ENCODE results near the gene EXOC4. TPM values are rescaled to one million over a fixed set of nuclear protein-coding genes. Genes with fewer than 3 reads are reported as not detected.

The EXOC4 gene
- total RNA-seq, 1 donor from 2014 or later, result 30.8 TPM

GRCh38 chr7:133783276-133783675 lies 530.4 kb downstream of the EXOC4 start:
- intact Hi-C loops (cut with DNase I), result no loop called here
- no peak for DNase-seq (ENCODE audit: low spot score)

DNA sequence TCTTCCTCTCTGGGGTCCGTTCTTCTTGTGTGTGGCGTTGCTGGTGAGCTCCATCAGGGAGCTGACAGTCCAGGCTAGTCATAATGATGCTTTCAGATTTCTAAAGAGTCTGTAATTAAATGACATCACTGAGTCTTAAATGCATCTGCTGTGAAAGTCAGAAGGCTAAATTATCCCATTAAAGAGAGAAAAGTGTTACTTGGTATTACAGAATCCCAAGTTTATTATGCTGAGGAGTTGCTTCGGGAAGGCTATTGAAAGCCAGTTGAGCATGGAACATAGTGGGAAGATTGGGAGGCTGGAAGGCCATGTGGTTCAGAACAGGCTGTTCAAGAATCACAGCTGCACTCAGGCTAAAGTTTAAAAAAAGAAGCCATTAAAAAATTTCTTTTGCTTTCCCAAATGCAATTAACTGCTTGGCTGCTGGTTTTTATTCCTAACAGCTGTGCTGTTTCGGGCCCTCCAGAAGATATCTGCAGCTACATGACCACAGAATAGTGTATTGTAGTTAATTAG lies 531.7 kb downstream of the EXOC4 start:
- no peak for DNase-seq (ENCODE audit: low spot score)
- intact Hi-C loops (cut with DNase I), result no loop called here

DNA sequence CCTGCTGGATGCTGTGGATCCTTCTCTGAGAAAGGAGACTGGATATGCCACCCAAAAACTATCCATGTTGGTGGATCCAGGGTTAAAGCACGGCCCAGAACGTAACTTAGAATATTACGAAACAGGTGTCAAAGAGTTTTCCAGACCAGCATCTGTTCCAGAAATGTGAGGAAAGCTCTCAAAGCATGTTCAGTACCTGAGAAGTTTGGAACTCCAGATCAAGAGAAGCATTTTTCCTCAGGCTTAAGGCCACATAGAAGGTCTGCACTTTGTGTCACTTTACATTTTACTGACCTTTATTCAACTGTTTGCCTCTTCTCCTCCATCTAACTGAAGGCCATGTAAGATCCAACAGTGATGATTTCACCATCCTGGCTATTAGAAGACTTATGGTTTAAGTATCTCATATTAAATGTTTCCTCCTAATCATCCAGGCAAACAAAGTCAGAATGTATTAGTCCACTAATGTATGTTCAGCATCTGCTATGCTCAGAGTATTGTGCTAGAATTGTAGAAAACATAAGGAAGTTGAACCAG lies 533.6 kb downstream of the EXOC4 start:
- intact Hi-C loops (cut with DNase I), result no loop called here
- no peak for DNase-seq (ENCODE audit: low spot score)

- no peak for DNase-seq (ENCODE audit: low spot score)
- intact Hi-C loops (cut with DNase I), result no loop called here
Measured at GRCh38 chr7:133789974-133790373, 537.1 kb downstream of the EXOC4 start.

DNA sequence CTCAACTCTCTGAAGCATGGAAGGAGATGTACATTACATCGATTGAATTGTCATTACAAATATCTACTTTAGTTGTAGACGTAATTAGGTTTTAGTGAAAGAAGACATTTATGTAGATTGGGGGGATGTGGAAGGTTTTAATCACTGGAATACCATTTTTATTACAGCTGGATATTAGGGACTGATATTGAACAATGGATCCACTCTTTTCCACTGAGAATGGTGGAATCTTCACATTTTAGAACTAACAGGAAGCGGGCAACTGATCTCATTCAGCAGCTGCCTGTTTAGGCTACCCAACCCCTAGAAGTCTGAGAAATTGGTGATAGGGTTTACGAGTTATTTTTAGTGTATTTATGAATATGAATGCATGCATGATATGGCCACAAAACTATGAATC lies 538.0 kb downstream of the EXOC4 start:
- intact Hi-C loops (cut with DNase I), result no loop called here
- DNase-seq (ENCODE audit: low spot score), result no peak

- intact Hi-C loops (cut with DNase I), result no loop called here
- no peak for DNase-seq (ENCODE audit: low spot score)
Measured at GRCh38 chr7:133794479-133794878, 541.6 kb downstream of the EXOC4 start.

DNA sequence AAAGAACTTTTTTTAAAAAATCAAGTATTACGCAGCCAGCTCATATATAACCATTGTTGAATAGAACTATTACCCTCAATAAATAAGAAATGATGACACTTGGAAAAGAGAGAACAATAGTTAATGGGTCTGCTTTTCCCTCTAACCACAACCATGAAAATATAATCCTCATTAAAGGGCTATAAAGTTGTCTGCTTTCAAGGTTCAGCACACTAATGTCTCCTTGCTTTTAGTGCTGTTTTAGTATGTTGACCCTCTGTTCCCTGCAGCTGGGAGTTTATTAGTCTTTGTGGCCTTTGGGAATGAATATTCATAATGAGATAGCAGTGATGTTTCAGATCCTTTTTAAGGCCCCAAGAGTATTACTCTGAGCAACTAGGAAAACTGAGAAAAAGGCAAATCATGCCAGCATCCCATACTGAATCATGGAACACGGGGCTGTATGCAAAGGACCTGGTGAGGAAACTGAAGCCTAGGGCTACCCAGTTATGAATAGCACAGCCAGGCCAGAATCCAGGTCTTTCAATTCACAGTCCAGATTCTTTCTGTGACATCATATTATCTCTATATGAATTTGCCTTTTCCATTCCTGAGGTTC lies 542.3 kb downstream of the EXOC4 start:
- DNase-seq (ENCODE audit: low spot score), result no peak
- intact Hi-C loops (cut with DNase I), result no loop called here

DNA sequence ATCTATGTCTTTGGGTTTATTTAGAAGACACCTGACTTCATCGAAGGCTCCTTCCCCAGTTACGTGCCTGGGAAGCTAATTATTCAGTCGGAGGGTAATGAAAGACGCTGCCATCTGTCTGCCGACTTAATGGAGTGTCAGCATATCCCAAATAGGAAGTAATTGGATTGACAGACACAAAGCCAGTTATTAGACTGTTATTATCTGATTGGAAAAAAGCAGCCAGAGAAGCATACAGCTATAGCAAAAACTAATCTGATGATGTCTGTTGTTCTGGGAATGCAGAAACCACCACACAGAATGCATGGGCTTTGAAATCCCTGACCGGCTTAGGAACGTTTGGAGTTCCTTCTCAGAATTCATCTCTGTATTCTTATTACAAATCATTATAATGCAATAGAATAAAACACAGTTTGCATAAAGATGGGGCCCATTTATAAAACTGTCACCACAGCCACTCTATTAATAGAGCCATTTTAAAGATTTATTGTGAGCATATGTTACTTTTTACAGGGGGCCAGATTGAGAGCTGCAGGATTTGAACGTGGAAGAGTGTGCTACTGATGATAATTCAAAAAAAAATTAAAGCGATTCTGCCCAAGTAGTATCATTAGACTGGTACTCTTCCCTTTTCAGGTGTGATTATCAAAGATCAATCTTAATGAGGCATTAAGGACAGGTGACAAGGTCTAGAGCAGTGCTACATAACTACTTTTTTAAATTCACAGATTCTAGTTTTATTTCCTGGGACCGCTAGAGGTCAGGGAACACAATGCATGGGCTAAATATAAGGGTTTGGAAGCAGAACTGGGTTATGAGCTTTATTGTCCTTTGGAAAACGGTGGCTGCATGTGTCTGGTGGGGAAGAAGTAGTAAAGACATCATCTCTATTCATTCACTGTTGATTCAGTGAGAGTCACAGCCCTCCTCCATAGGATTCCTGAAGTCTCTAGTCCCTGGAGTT lies 544.2 kb downstream of the EXOC4 start:
- intact Hi-C loops (cut with DNase I), result no loop called here
- DNase-seq (ENCODE audit: low spot score), result no peak

DNA sequence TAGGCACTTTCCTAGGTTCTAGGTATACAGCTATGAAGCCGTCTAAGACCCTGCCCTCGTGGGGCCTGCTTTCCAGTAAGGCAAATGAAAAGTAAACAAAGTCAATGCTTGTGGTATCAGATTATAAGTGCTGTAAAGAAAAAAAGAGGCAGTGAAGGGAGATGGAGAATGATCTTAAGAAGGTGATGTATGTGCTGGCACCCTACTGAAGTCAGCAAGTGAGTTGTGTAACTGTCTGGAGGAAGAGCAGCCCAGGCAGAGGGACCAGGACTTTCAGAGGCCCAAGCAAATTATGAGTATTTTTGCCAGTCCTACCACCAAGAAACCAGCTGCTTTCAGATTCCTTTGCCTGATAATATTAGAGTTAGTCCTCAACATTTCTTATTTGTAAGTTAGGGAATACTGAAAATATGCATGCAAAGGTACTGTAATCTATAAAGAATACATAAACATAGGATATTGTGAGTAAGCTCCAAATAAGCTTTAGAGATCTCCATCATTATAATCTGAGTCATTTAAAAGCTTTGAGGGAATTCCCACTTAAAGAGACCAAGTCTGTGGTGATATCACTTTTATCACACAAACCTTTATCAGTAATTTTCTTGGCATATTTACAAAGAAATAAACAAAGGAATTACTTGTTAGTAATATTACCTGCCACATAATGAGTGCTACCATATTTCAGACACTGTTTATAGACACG lies 545.1 kb downstream of the EXOC4 start:
- intact Hi-C loops (cut with DNase I), result no loop called here
- no peak for DNase-seq (ENCODE audit: low spot score)

DNA sequence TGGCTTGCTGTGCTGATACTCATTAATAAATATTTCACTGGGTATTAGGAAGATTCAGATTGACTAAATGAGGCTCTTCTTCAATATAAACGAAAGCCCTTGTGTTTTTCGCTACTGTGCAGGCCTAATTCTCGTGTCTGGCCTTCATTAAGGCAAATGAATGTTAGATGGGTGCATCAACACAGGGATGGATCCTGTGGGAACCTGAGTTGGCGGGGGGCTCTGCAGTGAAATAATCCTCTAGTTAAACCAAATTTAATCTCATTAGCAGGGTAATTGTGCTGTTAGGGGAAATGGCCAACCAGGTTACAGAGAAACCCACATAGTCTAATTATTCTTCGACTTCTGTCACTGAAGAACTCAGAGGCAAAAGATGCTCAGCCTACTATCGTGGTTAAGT lies 548.5 kb downstream of the EXOC4 start:
- intact Hi-C loops (cut with DNase I), result no loop called here
- no peak for DNase-seq (ENCODE audit: low spot score)

- intact Hi-C loops (cut with DNase I), result no loop called here
- no peak for DNase-seq (ENCODE audit: low spot score)
Measured at GRCh38 chr7:133804127-133804526, 551.2 kb downstream of the EXOC4 start.

DNA sequence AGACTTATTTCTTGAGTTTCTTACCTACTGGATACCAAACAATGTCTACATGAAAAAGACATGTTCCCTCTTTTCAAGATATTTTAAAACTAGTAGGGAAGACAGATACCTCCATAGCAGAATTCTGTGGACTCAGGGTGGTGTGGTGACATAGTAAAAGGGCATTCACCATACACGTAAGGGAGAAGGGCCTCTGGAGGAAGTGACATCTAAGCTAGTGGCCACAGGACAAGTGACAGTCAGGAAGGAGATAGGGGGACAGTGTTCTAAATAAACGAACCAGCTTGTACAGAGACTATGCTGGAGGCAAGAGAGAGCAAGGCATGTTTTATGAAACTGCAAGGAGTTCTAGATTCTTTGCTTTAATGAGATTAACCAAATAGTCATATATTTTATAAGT lies 552.5 kb downstream of the EXOC4 start:
- intact Hi-C loops (cut with DNase I), result no loop called here
- no peak for DNase-seq (ENCODE audit: low spot score)

GRCh38 chr7:133807624-133808492 lies 555.0 kb downstream of the EXOC4 start:
- intact Hi-C loops (cut with DNase I), result no loop called here
- no peak for DNase-seq (ENCODE audit: low spot score)

GRCh38 chr7:133808493-133808866 lies 555.6 kb downstream of the EXOC4 start:
- intact Hi-C loops (cut with DNase I), result no loop called here
- DNase-seq (ENCODE audit: low spot score), result no peak

GRCh38 chr7:133812877-133813276 lies 560.0 kb downstream of the EXOC4 start:
- intact Hi-C loops (cut with DNase I), result no loop called here

GRCh38 chr7:133815611-133816210 lies 562.8 kb downstream of the EXOC4 start:
- intact Hi-C loops (cut with DNase I), result no loop called here
- no peak for DNase-seq (ENCODE audit: low spot score)

More at GRCh38 chr7:133812877-133813276, 560.0 kb downstream of the EXOC4 start:
- no peak for DNase-seq (ENCODE audit: low spot score)

GRCh38 chr7:133819695-133820094 lies 566.8 kb downstream of the EXOC4 start:
- intact Hi-C loops (cut with DNase I), result no loop called here
- no peak for DNase-seq (ENCODE audit: low spot score)

DNA sequence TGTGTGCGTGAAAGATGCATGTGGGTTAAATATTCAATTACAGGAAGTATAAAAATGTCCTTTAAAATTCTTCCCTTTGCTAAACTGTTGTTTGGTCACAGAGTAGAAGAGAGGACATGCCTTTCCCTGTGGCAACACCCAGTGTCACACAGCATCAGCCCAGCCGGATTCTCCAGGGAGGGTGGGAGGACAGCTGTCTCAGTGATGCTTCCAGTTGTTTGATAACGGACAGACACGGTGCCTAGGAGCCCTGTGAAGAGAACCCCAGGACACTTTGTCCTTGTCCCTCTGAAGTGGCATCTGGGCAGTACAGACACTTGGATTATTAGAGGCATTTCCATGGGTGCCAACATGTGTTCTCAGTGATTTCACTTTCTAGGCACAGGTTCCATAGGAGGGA lies 567.7 kb downstream of the EXOC4 start:
- intact Hi-C loops (cut with DNase I), result no loop called here

GRCh38 chr7:133821171-133821570 lies 568.3 kb downstream of the EXOC4 start:
- intact Hi-C loops (cut with DNase I), result no loop called here

More for the DNA sequence above, 567.7 kb downstream of the EXOC4 start:
- no peak for DNase-seq (ENCODE audit: low spot score)

More at GRCh38 chr7:133821171-133821570, 568.3 kb downstream of the EXOC4 start:
- no peak for DNase-seq (ENCODE audit: low spot score)
